Retinal pigment epithelial cell (primary cell): Measurements from ENCODE around the gene ADGRB2.

Experiments
- DNase-seq: peaks from one replicate; pipeline ENCODE4 v3.0.0-alpha.2; 2010; ENCODE audit warnings: low read depth
- H3K4me3 ChIP-seq: 2 replicates; pipeline ENCODE4 v1.5.1; 2011; ENCODE audit warnings: mild to moderate bottlenecking, low read length, control low read depth, moderate library complexity
- TF ChIP-seq, protein P1 (sequence below): conservative IDR thresholded peaks from 2 replicates; pipeline ENCODE4 v1.5.1; 2011; ENCODE audit warnings: low read depth, low read length, control low read depth, inconsistent platforms

The ADGRB2 gene

DNA sequence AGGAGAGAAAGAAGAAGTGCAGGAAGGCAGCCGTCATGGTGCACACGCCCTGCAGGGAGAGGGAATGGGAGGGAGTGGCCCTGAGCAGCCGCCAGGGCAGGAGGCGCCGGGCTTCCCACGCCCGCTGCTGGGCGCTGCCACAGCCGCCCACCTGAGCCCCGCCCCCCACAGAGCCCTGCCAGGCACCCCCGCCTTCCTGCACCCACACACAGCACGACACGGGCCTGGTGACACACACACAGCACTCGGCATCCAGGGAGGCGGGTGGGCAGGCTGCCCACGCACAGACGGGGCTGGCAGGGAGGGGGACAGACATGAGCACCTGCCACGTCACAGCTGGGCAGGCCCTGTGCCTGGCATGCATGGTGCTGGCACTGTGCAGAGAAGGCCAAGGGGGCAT lies 27.5 kb downstream of the ADGRB2 start:
- no peak overlapping the region for H3K4me3 ChIP-seq
- no peak for DNase-seq
- TF ChIP-seq, protein P1, sequence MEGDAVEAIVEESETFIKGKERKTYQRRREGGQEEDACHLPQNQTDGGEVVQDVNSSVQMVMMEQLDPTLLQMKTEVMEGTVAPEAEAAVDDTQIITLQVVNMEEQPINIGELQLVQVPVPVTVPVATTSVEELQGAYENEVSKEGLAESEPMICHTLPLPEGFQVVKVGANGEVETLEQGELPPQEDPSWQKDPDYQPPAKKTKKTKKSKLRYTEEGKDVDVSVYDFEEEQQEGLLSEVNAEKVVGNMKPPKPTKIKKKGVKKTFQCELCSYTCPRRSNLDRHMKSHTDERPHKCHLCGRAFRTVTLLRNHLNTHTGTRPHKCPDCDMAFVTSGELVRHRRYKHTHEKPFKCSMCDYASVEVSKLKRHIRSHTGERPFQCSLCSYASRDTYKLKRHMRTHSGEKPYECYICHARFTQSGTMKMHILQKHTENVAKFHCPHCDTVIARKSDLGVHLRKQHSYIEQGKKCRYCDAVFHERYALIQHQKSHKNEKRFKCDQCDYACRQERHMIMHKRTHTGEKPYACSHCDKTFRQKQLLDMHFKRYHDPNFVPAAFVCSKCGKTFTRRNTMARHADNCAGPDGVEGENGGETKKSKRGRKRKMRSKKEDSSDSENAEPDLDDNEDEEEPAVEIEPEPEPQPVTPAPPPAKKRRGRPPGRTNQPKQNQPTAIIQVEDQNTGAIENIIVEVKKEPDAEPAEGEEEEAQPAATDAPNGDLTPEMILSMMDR, result no peak

DNA sequence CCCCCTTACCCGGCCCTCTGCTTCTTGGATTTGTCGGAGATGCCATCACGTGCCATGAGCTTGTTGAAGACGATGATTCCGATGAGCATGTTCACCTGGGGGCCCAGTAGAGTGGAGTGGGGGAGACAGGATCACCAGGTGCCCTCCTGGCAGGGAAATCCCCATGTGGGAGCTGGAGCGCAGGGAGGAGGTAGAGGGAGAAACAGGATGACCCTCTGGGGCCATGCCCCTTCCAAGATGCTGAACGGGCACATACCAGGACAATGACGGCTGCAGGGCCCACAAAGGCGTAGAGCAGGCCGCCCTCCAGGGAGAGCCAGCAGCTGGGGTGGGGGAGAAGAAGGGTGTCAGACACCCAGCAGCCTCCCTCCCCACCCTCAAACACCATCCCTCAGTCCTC lies 28.6 kb downstream of the ADGRB2 start:
- TF ChIP-seq, protein P1, result no peak
- no peak for DNase-seq
- no peak overlapping the region for H3K4me3 ChIP-seq

DNA sequence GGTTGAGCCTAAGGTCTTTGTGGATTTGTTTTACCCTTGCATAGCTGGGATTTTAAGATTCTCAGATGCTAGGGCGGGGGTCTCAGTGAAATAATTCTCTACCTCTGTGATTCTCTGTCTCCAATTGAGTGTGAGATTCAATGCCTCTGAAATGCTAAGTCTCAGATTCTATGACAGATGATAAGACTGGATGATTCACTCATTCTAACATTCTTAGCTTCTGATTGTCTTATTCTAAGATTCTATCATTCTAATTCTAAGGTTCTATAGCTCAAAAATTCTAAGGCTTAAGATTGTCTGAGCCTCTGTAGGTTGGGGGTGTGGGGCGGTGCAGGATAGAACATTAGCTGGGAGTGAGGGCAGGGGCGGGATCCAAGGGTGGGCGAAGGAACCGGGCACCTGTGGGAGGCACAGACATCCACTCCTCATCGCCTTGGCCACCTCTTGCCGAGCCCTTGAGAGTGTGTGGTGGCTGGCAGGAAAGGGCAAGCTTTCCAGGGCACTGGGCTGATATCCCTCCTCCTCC lies 29.5 kb downstream of the ADGRB2 start:
- DNase-seq, result no peak
- H3K4me3 ChIP-seq, result no peak overlapping the region
- TF ChIP-seq, protein P1, result no peak

DNA sequence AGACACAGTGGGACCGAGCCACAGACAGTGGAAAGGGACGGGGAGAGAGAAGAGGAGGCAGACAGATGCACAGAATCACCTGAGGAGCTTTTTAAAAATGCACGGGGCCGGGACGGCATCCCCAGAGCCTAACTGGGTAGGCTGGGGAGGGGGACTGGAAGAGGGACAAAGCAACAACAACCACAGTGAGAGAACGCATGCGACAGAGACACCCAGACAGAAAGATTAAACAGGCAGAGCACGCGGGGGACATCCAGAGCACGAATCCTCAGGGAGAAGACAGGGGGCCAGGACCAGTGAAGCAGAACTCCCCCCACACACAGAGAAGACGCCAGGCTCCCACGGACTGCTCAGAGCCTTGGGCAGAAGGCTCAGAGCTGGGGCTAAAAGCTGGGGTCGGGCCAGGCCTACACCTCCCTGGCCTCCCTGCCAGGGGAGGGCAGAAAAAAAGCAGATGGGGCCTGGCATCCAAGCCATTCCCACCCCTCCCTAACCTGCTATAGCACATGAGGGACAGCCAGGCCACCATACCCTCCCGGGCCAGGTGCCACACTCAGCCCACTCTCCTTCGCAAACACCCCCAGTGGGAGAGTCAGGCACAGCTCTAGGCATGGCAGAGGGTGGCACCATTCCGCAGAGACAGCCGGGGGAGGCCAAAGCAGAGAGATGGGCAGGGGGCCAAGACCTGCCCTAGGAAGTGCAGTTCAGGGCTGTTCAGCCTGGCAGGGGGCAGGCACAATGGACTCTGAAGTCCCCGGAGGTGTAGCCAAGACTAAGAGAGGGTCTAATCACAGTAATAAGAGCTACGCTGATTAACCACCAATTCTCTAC lies 30.5 kb downstream of the ADGRB2 start:
- H3K4me3 ChIP-seq, result no peak overlapping the region

DNA sequence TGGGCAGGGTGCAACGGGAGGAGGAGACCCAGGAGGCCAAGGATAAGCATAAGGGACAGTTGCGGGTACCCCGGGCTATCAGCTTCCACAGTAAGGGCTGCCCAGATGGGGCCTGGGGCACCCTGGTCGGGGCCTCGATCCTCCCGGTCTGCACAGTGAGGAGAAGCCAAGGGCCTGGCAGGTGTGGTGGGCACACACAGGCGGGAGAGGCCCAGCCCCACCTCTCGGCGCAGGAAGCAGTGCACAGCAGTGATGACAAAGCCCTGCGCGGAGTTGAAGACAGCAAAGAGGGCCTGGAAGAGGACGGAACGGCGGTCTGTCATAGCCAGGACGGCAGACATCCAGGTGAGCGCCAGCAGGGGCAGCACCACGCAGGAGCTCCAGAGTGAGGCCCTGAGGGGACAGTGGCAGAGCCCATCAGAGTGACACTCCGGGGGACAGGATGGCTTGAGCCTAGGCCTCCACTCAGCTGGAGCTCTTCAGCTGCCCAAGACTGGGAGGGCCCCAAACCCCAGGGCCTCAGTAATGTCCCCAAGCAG lies 31.3 kb downstream of the ADGRB2 start:
- H3K4me3 ChIP-seq, result no peak overlapping the region
- no peak for DNase-seq
- TF ChIP-seq, protein P1, result no peak

More for the DNA sequence above, 30.5 kb downstream of the ADGRB2 start:
- TF ChIP-seq, protein P1, result no peak
- DNase-seq, result no peak

DNA sequence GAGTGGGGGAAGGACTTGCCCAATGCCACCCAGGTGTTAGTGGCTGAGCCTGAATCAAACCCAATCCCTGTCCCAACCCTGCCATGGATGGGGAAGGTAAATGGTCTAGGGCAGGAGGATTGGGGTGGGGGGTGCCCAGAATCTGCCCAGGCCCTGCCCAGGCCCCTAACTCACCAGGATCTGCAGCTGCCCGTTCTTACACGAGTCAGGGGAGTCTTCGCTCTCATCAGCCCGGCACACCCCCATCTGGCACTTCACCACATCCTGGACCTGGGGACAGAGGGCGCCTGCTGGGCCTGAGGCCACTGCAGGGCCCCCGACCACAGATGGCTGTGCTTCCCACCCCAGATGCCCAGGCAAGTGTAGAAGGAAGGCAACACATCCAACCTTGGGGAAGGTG lies 31.8 kb downstream of the ADGRB2 start:
- DNase-seq, result no peak
- H3K4me3 ChIP-seq, result no peak overlapping the region
- TF ChIP-seq, protein P1, result no peak

DNA sequence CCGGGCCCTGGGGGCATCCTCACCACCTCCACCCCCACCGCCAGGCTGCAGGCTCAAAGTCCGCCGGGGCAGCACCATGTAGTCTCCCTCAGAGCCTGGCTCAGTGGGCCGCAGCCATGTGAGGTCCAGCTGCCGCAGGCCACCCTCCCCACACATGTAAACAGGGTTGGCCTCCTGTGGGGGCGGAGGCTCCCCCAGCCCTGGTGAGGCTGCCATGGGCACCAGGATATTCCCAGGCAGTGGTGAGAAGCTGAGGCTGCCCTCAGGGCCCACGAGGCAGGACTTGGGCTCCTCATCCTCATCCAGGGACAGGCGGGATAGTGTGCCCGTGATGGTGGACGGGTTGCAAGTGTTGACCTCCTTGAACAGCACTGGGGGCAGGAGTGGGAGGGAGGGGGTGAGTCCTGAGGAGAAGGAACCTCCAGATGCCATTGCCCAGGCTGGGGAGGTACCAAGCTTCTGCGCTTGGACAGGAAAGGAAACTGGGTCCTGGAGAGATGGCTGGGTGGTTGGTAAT lies 33.0 kb downstream of the ADGRB2 start:
- DNase-seq, result no peak
- TF ChIP-seq, protein P1, result no peak
- H3K4me3 ChIP-seq, result no peak overlapping the region
